ENCODE measurements around the gene RBM22. TPM values are rescaled to one million over a fixed set of nuclear protein-coding genes. Genes with fewer than 3 reads are reported as not detected.

RBM22 gene
- total and polyA plus RNA-seq, 3 experiments from 2014 or later: 68.2 to 73.6 (median 72.7) TPM

DNA sequence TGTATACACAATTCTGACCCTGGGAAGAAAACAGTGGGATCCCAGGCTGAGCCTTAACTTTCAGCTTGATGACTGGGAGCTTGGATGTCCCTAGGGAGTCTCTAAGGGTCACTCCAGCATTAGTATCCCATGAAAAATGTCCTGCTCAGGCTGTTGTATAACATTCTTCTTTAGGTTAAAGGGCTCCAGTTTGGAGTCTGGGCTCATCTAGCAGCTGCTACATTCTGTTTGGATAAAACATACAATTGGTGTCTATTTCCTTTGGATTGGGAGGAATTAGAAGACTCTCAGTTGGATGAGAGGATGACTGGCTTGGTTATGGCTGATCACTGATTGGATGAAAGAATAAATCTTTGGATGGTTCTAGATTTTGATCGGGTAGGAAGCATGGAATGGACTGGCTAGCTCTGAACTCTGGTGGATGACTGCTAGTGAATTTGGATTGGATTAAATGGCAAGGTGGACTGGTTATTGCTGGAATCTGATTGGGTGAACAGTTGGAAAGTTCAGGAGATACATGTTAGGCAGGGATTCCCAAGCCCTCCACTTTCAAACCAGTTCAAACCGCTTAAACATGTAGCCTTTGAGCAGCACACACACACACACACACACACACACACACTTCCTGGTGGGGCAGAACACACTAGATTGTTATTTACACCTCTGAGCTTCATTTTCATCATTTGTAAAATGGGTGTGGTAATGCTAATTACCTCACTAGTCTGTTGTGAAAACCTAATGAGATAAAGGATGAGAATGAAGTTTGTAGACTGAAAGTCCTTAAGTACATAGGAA lies 46.9 kb downstream of the RBM22 start:
- H3K4me1 Mint-ChIP-seq: peaks cover 5 to 11% (median 11%) of the 10 kb centered on the region in 3 donors
- H3K27me3 ChIP-seq (ENCODE audit: insufficient read depth, low read length, poor library complexity, severe bottlenecking): no peaks in the 10 kb centered on the region
- no peak overlapping the region for H3K4me3 ChIP-seq (ENCODE audit: low read length)
- no peaks in the 10 kb centered on the region for H3K36me3 ChIP-seq (ENCODE audit: insufficient read depth, low read length)
- DNase-seq: no peak
- ChIA-PET CTCF (interaction anchor here (1.3 to 1.4 kb wide), 2 partner anchors 98 to 195 kb away, joined by 3 to 4 read pairs; no protein-coding TSS in a partner anchor), POLR2A (interaction anchor here (0.5 kb wide), 1 partner anchor 460 kb away, joined by 10 read pairs; no protein-coding TSS in a partner anchor)
- H3K4me3 Mint-ChIP-seq: peak overlapping the region in 1 of 7 donors; percentile 17
- no peaks in the 10 kb centered on the region for H3K36me3 Mint-ChIP-seq
- H3K27me3 Mint-ChIP-seq: peaks cover 0 to 2% of the 10 kb centered on the region in 2 donors
- H3K27ac ChIP-seq (ENCODE audit: low read depth, low read length): no peak overlapping the region
- H3K9me3 ChIP-seq (ENCODE audit: low read length): no peaks in the 10 kb centered on the region
- peaks cover 9% of the 10 kb centered on the region for H3K4me1 ChIP-seq (ENCODE audit: insufficient read depth, low read length)
- peak overlapping the region in 1 of 8 donors; percentile 57 for H3K27ac Mint-ChIP-seq
- no peaks in the 10 kb centered on the region for H3K9me3 Mint-ChIP-seq

- no peak overlapping the region for H3K27ac Mint-ChIP-seq
- peaks cover 9% of the 10 kb centered on the region for H3K4me1 ChIP-seq (ENCODE audit: insufficient read depth, low read length)
- POLR2A ChIA-PET: interaction anchor here (0.5 kb wide), 1 partner anchor 461 kb away, joined by 10 read pairs; no protein-coding TSS in a partner anchor
- no peak for DNase-seq
- no peaks in the 10 kb centered on the region for H3K36me3 Mint-ChIP-seq
- no peaks in the 10 kb centered on the region for H3K9me3 ChIP-seq (ENCODE audit: low read length)
- no peaks in the 10 kb centered on the region for H3K36me3 ChIP-seq (ENCODE audit: insufficient read depth, low read length)
- H3K4me3 ChIP-seq (ENCODE audit: low read length): no peak overlapping the region
- no peaks in the 10 kb centered on the region for H3K27me3 ChIP-seq (ENCODE audit: insufficient read depth, low read length, poor library complexity, severe bottlenecking)
- no peak overlapping the region for H3K4me3 Mint-ChIP-seq
- peaks cover 5 to 11% (median 11%) of the 10 kb centered on the region in 3 donors for H3K4me1 Mint-ChIP-seq
- H3K27me3 Mint-ChIP-seq: peaks cover 2 to 3% of the 10 kb centered on the region in 2 donors
- CTCF ChIA-PET: interaction anchor here (0.5 to 1.4 kb wide), 3 partner anchors 35 to 194 kb away, joined by 3 to 4 read pairs (median 3); no protein-coding TSS in a partner anchor
- no peak overlapping the region for H3K27ac ChIP-seq (ENCODE audit: low read depth, low read length)
- H3K9me3 Mint-ChIP-seq: no peaks in the 10 kb centered on the region
Observed at GRCh38 chr5:150653145-150653761, 47.6 kb downstream of the RBM22 start.

GRCh38 chr5:150651924-150652671 lies 48.8 kb downstream of the RBM22 start:
- POLR2A ChIA-PET: no interaction called here
- CTCF ChIA-PET: no interaction called here
- Histone ChIP-seq H3K27ac (ENCODE audit: low read depth, low read length) (no peak overlapping the region), H3K36me3 (ENCODE audit: insufficient read depth, low read length) (no peaks in the 10 kb centered on the region), H3K27me3 (ENCODE audit: insufficient read depth, low read length, poor library complexity, severe bottlenecking) (no peaks in the 10 kb centered on the region), H3K9me3 (ENCODE audit: low read length) (no peaks in the 10 kb centered on the region), H3K4me1 (ENCODE audit: insufficient read depth, low read length) (peaks cover 7% of the 10 kb centered on the region), H3K4me3 (ENCODE audit: low read length) (no peak overlapping the region)
- no peaks in the 10 kb centered on the region for H3K36me3 Mint-ChIP-seq
- no peak overlapping the region for H3K27ac Mint-ChIP-seq
- DNase-seq: no peak
- H3K9me3 Mint-ChIP-seq: no peaks in the 10 kb centered on the region
- H3K27me3 Mint-ChIP-seq: peaks cover 4 to 5% of the 10 kb centered on the region in 2 donors
- H3K4me1 Mint-ChIP-seq: peaks cover 2 to 5% (median 5%) of the 10 kb centered on the region in 3 donors
- no peak overlapping the region for H3K4me3 Mint-ChIP-seq

DNA sequence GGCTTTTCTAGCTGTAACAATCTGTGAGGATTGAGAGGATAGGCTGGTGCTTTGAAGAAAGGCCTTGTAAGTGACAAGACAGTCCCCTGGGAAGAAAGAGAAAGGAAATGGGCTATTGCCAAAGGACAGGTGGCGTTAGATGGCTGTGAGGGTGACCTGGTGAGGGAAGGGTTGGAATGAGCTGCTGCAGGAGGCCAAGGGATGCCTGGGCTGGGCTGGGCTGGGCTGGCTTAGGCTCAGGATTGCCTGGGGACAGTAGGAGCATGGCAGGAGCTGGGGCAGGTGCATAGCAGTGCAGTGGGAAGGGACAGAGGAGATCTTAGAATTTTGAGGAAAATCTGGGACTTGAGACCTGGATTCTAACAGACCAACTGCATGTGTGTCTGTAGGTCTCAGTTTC lies 49.5 kb downstream of the RBM22 start:
- CTCF ChIA-PET: no interaction called here
- Mint-ChIP-seq H3K4me1 (peaks cover 2 to 4% (median 4%) of the 10 kb centered on the region in 3 donors), H3K27me3 (peaks cover 4 to 5% of the 10 kb centered on the region in 2 donors), H3K27ac (no peak overlapping the region), H3K9me3 (no peaks in the 10 kb centered on the region), H3K36me3 (no peaks in the 10 kb centered on the region), H3K4me3 (peak overlapping the region in 3 of 7 donors; percentile 27 to 76 (median 69))
- no peak overlapping the region for H3K27ac ChIP-seq (ENCODE audit: low read depth, low read length)
- no peaks in the 10 kb centered on the region for H3K27me3 ChIP-seq (ENCODE audit: insufficient read depth, low read length, poor library complexity, severe bottlenecking)
- peaks cover 4% of the 10 kb centered on the region for H3K4me1 ChIP-seq (ENCODE audit: insufficient read depth, low read length)
- POLR2A ChIA-PET: no interaction called here
- H3K36me3 ChIP-seq (ENCODE audit: insufficient read depth, low read length): no peaks in the 10 kb centered on the region
- no peak for DNase-seq
- no peaks in the 10 kb centered on the region for H3K9me3 ChIP-seq (ENCODE audit: low read length)
- H3K4me3 ChIP-seq (ENCODE audit: low read length): no peak overlapping the region

DNA sequence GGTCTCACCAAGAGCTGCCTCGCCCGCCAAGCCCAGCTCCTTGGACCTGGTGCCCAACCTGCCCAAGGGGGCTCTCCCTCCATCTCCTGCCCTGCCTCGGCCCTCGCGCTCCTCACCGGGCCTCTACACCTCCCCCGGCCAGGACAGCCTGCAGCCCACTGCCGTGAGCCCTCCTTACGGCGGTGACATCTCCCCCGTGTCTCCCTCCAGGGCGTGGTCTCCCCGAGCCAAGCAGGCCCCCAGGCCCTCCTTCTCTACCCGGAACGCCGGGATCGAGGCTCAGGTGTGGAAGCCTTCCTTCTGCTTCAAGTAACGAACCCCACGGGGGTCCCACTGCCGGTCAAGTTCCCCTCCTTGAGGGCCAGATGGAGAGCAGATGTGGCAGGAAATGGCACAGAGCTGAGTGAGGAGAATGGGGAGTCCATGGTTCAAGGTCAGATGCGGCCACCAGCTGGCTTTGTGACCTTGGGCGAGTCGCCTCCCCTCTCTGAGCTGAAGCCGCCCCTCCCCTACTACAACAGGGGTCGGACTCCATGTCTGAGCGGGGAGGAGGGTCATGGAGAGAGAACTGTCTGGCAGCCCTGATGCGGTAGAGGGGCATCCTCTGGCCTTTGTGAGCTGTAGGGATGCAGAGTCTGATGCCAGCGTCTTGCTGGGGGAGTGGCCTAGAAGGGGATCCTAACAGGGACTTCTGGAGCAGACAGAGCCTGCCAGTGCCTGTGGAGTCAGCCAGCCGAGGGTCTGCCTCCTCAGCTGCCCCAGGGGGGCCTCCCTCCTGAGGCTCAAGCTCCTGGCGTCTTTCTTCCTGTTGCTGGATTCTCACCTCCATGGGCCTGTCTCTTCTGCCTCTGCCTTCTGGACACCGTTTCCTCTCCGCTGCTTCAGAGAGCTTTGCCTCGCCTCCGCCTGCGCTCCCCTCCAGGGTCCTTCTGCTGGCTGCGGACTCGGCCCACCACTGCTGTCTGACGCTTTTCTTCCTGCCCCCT lies 50.5 kb downstream of the RBM22 start:
- H3K27me3 ChIP-seq (ENCODE audit: insufficient read depth, low read length, poor library complexity, severe bottlenecking): no peaks in the 10 kb centered on the region
- H3K9me3 ChIP-seq (ENCODE audit: low read length): no peaks in the 10 kb centered on the region
- no peak overlapping the region for H3K27ac Mint-ChIP-seq
- no peak overlapping the region for H3K4me3 Mint-ChIP-seq
- H3K27me3 Mint-ChIP-seq: peaks cover 5 to 7% of the 10 kb centered on the region in 2 donors
- no peaks in the 10 kb centered on the region for H3K4me1 ChIP-seq (ENCODE audit: insufficient read depth, low read length)
- H3K36me3 Mint-ChIP-seq: no peaks in the 10 kb centered on the region
- H3K27ac ChIP-seq (ENCODE audit: low read depth, low read length): no peak overlapping the region
- POLR2A ChIA-PET: no interaction called here
- DNase-seq: no peak
- CTCF ChIA-PET: no interaction called here
- H3K36me3 ChIP-seq (ENCODE audit: insufficient read depth, low read length): no peaks in the 10 kb centered on the region
- H3K9me3 Mint-ChIP-seq: no peaks in the 10 kb centered on the region
- no peaks in the 10 kb centered on the region for H3K4me1 Mint-ChIP-seq
- no peak overlapping the region for H3K4me3 ChIP-seq (ENCODE audit: low read length)

DNA sequence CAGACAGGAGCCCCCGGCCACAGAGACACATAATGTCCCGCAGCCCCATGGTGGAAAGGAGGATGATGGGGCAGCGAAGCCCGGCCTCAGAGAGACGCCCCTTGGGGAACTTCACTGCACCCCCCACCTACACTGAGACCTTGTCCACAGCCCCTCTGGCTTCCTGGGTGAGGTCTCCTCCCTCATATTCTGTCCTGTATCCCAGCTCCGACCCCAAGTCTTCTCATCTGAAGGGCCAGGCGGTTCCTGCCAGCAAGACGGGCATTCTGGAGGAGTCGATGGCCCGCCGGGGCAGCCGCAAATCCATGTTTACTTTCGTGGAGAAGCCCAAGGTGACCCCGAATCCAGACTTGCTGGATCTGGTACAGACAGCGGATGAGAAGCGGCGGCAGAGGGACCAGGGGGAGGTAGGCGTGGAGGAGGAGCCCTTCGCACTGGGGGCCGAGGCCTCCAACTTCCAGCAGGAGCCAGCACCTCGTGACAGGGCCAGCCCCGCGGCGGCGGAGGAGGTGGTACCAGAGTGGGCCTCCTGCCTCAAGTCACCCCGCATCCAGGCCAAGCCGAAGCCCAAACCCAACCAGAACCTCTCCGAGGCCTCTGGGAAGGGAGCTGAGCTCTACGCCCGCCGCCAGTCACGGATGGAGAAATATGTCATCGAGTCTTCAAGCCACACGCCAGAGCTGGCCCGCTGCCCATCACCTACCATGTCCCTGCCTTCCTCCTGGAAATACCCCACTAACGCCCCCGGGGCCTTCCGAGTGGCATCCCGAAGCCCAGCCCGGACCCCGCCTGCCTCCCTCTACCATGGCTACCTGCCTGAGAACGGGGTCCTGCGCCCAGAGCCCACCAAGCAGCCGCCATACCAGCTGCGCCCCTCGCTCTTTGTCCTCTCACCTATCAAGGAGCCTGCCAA lies 51.5 kb downstream of the RBM22 start:
- Mint-ChIP-seq H3K36me3 (no peaks in the 10 kb centered on the region), H3K4me1 (no peaks in the 10 kb centered on the region), H3K27me3 (peaks cover 5 to 11% of the 10 kb centered on the region in 2 donors), H3K9me3 (no peaks in the 10 kb centered on the region), H3K4me3 (no peak overlapping the region), H3K27ac (no peak overlapping the region)
- Histone ChIP-seq H3K4me3 (ENCODE audit: low read length) (no peak overlapping the region), H3K4me1 (ENCODE audit: insufficient read depth, low read length) (no peaks in the 10 kb centered on the region), H3K9me3 (ENCODE audit: low read length) (no peaks in the 10 kb centered on the region), H3K27ac (ENCODE audit: low read depth, low read length) (no peak overlapping the region), H3K27me3 (ENCODE audit: insufficient read depth, low read length, poor library complexity, severe bottlenecking) (no peaks in the 10 kb centered on the region), H3K36me3 (ENCODE audit: insufficient read depth, low read length) (no peaks in the 10 kb centered on the region)
- DNase-seq: no peak
- CTCF ChIA-PET: no interaction called here
- POLR2A ChIA-PET: no interaction called here
